ENCODE data around the gene AXL.
A peak's percentile ranks its signal among the peaks of the same experiment; 100 is the strongest.
"Not testable (repeated sequence)": the region's sequence is repeated elsewhere in the genome, so short reads cannot be mapped to it uniquely, and the experiment has no call there.

AXL gene

GRCh38 chr19:41218615-41219507, at the start of gene AXL:
Gene AXL, plus strand, starts transcription at chr19:41219223. Its CDS starts 170 bp downstream, at chr19:41219393.
- DNase-seq (ENCODE audit: low read depth in 2 of 2), result no peak

GRCh38 chr19:41172297-41173164, 46.5 kb upstream of the AXL start:
- no peak for DNase-seq (ENCODE audit: low read depth in 2 of 2)

GRCh38 chr19:41174297-41174928, 44.6 kb upstream of the AXL start:
- no peak for DNase-seq (ENCODE audit: low read depth in 2 of 2)

DNA sequence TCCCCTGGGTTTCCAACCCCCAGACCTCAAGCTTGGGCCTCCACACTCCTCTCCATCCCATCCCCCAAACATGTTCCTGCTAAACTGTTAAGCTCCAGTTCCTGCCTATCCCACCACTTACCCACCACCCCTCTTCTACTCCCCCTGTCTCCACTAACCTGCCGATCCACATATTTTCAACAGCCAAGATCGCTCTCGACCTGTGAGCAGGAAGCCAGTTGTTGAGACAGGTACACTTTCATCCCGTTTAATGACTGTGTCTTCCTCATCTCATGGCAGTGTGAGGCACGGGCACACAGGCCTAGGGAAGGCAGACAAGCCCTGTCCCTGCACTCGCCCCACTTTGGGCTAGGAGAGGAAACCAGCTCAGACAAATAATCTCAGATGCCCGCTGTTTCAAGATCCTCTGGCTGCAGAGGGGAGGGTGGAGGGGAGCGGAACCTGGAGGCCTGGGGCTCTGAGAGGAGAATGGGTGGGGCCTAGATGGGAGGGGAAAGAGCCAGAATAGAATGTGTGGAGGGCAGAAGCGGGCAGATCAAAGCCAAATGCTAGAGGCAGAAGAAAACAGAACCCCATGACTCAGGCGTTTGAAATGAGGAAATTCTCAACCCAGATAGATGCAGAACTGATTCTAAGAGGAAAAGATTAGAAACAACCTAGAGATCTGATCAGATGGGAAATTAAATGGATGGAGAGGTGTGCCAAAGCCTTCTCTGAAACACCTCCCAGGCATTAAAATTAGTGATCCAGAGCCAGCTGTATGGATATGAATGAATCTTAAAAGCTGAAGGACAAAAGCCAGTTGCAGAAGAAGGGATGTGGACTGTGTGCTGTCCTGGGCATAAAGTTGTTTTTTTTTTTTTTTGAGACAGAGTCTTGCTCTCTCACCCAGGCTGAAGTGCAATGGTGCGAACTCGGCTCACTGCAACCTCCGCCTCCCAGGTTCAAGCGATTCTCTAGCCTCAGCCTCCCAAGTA, 42.9 kb upstream of the AXL start:
- DNase-seq (ENCODE audit: low read depth in 2 of 2), result peak in 1 of 2 donors; percentile 8

- DNase-seq (ENCODE audit: low read depth in 2 of 2), result not testable (repeated sequence)
These were observed 38.9 kb upstream of the AXL start for GRCh38 chr19:41180173-41180572.

DNA sequence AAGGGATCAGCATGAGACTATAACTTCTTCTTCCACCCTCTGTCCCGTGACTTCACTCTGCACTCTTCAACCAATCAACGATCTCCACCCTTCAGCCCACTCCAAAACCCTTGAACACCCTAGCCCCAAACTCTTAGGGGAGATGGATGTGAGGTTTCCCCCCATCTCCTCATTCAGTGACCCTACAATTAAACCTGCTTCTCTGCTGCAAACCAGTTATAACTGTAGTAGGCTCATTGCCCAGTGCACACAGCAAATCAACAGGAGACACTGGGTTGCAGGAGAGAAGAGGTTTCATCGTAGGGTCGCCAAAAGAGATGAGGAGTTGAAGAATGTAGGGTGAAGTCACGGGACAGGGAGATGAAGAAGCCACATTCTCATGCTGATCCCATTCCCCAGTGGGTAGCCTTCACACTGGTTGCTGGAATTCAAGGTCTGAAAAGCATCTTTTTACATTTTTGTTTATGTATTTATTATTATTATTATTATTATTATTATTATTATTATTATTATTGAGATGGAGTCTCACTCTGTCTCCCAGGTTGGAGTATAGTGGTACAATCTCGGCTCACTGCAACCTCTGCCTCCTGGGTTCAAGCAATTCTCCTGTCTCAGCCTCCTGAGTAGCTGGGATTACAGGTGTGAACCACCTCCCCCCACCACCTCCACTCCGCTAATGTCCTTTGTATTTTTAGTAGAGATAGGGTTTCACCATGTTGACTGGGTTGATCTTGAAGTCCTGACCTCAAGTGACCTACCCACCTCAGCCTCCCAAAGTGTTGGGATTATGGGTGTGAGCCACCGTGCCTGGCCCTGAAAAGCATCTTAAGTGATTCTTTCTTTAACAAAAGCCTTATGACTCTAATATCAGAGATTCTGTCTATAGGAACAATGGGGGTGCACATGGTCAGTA, 31.8 kb upstream of the AXL start:
- DNase-seq (ENCODE audit: low read depth in 2 of 2), result no peak

- no peak for DNase-seq (ENCODE audit: low read depth in 2 of 2)
These were observed 31.1 kb upstream of the AXL start for GRCh38 chr19:41187884-41188279.

- DNase-seq (ENCODE audit: low read depth in 2 of 2), result no peak
These were observed 29.5 kb upstream of the AXL start for GRCh38 chr19:41189425-41190065.

DNA sequence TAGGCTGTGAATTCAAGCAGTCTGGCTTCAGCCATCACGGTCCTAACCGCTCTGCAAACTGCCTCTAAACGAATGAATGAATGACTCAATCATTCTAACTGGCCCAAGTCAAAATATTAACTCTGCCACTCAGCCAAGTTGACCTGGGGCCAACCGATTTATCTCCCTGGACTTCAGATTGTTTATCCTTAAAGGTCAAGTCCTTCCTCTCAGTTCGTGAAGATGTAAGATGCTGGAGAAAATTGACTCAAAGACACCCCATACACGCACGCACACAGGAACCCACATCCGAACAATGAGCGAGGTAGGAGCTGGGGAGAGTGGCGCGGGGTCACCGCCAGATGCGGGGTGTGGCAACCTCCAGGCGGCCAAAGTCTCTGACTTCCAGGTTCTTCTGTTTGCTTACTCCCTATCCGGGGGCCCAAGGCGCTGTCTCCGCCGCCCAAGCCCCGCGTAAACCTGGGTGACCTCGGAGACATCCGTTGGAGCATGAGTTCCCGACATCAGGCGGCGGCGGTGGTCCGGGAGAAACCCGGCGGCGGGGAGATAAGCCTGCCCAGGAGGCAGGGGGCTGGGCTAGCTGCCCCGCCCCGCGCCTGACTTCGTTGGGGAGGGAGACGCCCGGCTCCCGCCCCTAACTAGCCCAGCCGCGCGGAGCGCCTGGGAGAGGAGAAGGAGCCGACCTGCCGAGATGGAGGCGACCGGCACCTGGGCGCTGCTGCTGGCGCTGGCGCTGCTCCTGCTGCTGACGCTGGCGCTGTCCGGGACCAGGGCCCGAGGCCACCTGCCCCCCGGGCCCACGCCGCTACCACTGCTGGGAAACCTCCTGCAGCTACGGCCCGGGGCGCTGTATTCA, 26.2 kb upstream of the AXL start, which contains the start of gene CYP2S1:
Gene CYP2S1, plus strand, starts transcription at position 646 of the 856 bp plus-strand sequence. Its CDS starts 46 bp downstream, at position 692.
- DNase-seq (ENCODE audit: low read depth in 2 of 2), result no peak

GRCh38 chr19:41193430-41194156, 25.4 kb upstream of the AXL start:
- DNase-seq (ENCODE audit: low read depth in 2 of 2), result no peak

DNA sequence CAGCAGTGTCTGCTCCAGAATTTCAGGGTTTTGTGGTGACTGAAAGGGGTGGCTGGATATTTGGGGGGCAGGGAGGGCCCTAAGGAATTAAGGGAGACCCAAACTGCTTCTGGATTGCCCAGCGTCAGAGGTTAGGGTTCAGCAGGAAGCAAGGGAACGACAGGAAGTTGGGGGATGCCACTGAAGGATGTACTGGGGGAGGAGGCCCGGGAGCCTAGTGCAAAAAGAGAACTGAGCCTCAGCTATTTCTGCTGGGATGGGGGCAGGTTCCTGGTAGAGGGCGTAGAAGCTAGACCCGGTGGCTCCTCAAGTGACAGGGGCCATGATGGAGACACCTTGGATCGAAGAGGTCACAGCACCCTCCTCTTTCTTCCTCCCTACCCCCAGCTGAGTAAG, 24.9 kb upstream of the AXL start:
- no peak for DNase-seq (ENCODE audit: low read depth in 2 of 2)

GRCh38 chr19:41195675-41196497, 23.1 kb upstream of the AXL start:
- no peak for DNase-seq (ENCODE audit: low read depth in 2 of 2)

- DNase-seq (ENCODE audit: low read depth in 2 of 2), result no peak
These were observed 20.5 kb upstream of the AXL start for GRCh38 chr19:41198559-41198958.

DNA sequence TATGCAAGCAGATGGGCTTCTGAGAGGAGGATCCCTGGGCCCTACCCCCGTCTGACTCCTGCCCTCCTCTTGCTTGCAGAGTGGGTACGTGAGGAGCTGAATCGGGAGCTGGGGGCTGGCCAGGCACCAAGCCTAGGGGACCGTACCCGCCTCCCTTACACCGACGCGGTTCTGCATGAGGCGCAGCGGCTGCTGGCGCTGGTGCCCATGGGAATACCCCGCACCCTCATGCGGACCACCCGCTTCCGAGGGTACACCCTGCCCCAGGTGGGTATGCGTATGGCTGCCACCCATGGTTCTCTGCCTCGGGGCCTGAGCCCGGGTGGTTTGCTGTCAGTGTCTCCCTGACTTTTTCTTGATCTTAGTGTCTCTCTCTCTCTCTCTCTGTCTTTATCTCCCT, 15.7 kb upstream of the AXL start:
- no peak for DNase-seq (ENCODE audit: low read depth in 2 of 2)

GRCh38 chr19:41204338-41204737, 14.7 kb upstream of the AXL start:
- peak; percentile 66 to 70 for DNase-seq (ENCODE audit: low read depth in 2 of 2)

- DNase-seq (ENCODE audit: low read depth in 2 of 2), result no peak
These were observed 13.0 kb upstream of the AXL start for GRCh38 chr19:41205995-41206394.

GRCh38 chr19:41206456-41206855, 12.6 kb upstream of the AXL start:
- DNase-seq (ENCODE audit: low read depth in 2 of 2), result no peak

Data from stimulated activated CD8-positive, alpha-beta memory T cell treated with anti-CD3 and anti-CD28 coated beads, Interleukin-2, amount 100 ng/mL, for 1 hour (primary cell).